HepG2 (cell line): ENCODE measurements around the gene POLN. TPM values are rescaled to one million over a fixed set of nuclear protein-coding genes. Genes with fewer than 3 reads are reported as not detected.

Source experiments
- ATAC-seq: fragments of 200-7000 bp; cut with Tn5 transposase; 3 replicates; pipeline ENCODE4 v1.9.1; 2020; ENCODE audit warnings: mild to moderate bottlenecking, moderate library complexity
- BruUV-seq: library from RNA; stranded (reverse); fragments of 400-500 nt; replicated peaks from 2 replicates; lab custom pipeline; 2021; lab: Mats Ljungman, UMichigan
- CTCF ChIA-PET: fragments of 300-600 bp; formaldehyde crosslinking; extraction: SDS; loops from one replicate; lab custom pipeline; 2021; ENCODE audit warnings: low total read pairs, inconsistent platforms, low intra/inter-chr PET ratio; lab: Yijun Ruan, JAX
- POLR2A ChIA-PET: fragments of 350-600 bp; sonication (Branson Sonifier 250); formaldehyde crosslinking; loops from one replicate; lab custom pipeline; 2020; ENCODE audit warnings: antibody characterized with exemption, inconsistent platforms; lab: Yijun Ruan, JAX
- DNase-seq: peaks from one replicate; pipeline ENCODE4 v3.0.0-alpha.2; 2015; ENCODE audit warnings: low spot score
- FAIRE-seq: peaks from 3 replicates; lab custom pipeline; 2011; peaks lifted over from hg19 to GRCh38; lab: Jason Lieb, UNC
- H2AFZ ChIP-seq: one replicate; pipeline ENCODE4 v1.6.1; 2011; ENCODE audit warnings: low read length, inconsistent platforms
- H3K27ac ChIP-seq: fragments of 300-600 bp; 3 replicates; pipeline ENCODE4 v1.8.0; 2011; ENCODE audit warnings: mixed run types, mild to moderate bottlenecking, mixed read lengths, low read length, inconsistent platforms; ENCODE audit not compliant: insufficient read depth; ENCODE audit errors: extremely low read length
- H3K27me3 ChIP-seq, 2 experiments: fragments of 200-600 bp in 1 of 2; 2 replicates in 1 of 2; 3 replicates in 1 of 2; pipeline versions ENCODE4 v1.6.0 to v1.8.0; 2011; ENCODE audit warnings: low read length in 2 of 2, mild to moderate bottlenecking in 2 of 2, moderate library complexity in 2 of 2, inconsistent platforms in 1 of 2; ENCODE audit not compliant: insufficient read depth in 2 of 2, control insufficient read depth in 1 of 2
- H3K36me3 ChIP-seq, 2 experiments: fragments of 200-600 bp in 1 of 2; replicated peaks in 1 of 2; 2 replicates in 1 of 2; 3 replicates in 1 of 2; pipeline versions ENCODE4 v1.5.1 to v1.8.0; 2011; ENCODE audit warnings: low read length in 2 of 2, inconsistent platforms in 1 of 2; ENCODE audit not compliant: insufficient read depth in 2 of 2, control insufficient read depth in 1 of 2
- H3K4me1 ChIP-seq: 2 replicates; pipeline ENCODE4 v1.5.1; 2012; ENCODE audit warnings: low read length, inconsistent platforms; ENCODE audit not compliant: insufficient read depth
- H3K4me2 ChIP-seq: 2 replicates; pipeline ENCODE4 v1.6.0; 2011; ENCODE audit warnings: low read depth, low read length, inconsistent platforms
- H3K4me3 ChIP-seq, 3 experiments: fragments of 200-600 bp in 1 of 3; sonication (generic), shearing (Covaris generic) in 1 of 3; replicated peaks in 1 of 3; 2 replicates each; pipeline ENCODE4 v1.5.1; 2011 to 2016; ENCODE audit warnings: low read length in 3 of 3, inconsistent platforms in 2 of 3, low read depth in 2 of 3, mild to moderate bottlenecking in 2 of 3, control low read depth in 1 of 3, mixed read lengths in 1 of 3; ENCODE audit not compliant: insufficient read depth in 1 of 3
- H3K79me2 ChIP-seq: one replicate; pipeline ENCODE4 v1.6.1; 2011; ENCODE audit warnings: low read length, inconsistent platforms; ENCODE audit not compliant: insufficient read depth
- H3K9ac ChIP-seq: 2 replicates; pipeline ENCODE4 v1.6.0; 2011; ENCODE audit warnings: mild to moderate bottlenecking, low read depth, low read length, inconsistent platforms; ENCODE audit not compliant: insufficient read depth
- H3K9me3 ChIP-seq: 2 replicates; pipeline ENCODE4 v1.5.1; 2012; ENCODE audit warnings: mild to moderate bottlenecking, low read length
- H4K20me1 ChIP-seq: 2 replicates; pipeline ENCODE4 v1.6.0; 2011; ENCODE audit warnings: inconsistent platforms, mild to moderate bottlenecking, low read length, moderate library complexity; ENCODE audit not compliant: insufficient read depth
- FOXJ3 ChIP-seq: sonication (generic); formaldehyde crosslinking; IDR thresholded peaks from 2 replicates; pipeline ENCODE4 v1.4.0; 2020; ENCODE audit warnings: missing genetic modification reagents, mild to moderate bottlenecking, borderline replicate concordance
- WGBS: methylation state at CpG from one replicate; pipeline ENCODE4 v1.1.6; 2017; ENCODE audit warnings: low lambda C conversion rate; 5-methylcytosine and 5-hydroxymethylcytosine counted together
- in situ Hi-C: cut with HindIII; loops from 2 replicates; pipeline ENCODE4 v1.10.0; 2017; ENCODE audit warnings: low pct_unique_long_range_greater_than_20kb; ENCODE audit not compliant: extremely low pct_ligation_motif_present
- intact Hi-C: fragments of 100-400 bp; cut with micrococcal nuclease; formaldehyde crosslinking; loops from one replicate; pipeline ENCODE4 v1.10.0; 2022; ENCODE audit not compliant: unreplicated experiment
- polyA plus RNA-seq, 8 experiments: library from polyadenylated mRNA; depleted of rRNA in 3 of 8; stranded (reverse) in 7 of 8; unstranded in 1 of 8; fragments of >200 nt; fragmentation: Illumina TruSeq in 4 of 8; extraction: Trizol in 4 of 8; gene quantifications; 2 replicates each; pipeline versions ENCODE4 v1.2.1 to v1.2.3, GENCODE V29; 2011 to 2016; ENCODE audit warnings: low read depth in 4 of 8, missing spikeins in 1 of 8, mixed read lengths in 1 of 8; ENCODE audit not compliant: insufficient read depth in 1 of 8
- total RNA-seq, 5 experiments: library from RNA; depleted of rRNA; stranded (reverse); fragments of >200 nt; fragmentation: Illumina TruSeq; extraction: Trizol; gene quantifications; 2 replicates each; pipeline ENCODE4 v1.2.3, GENCODE V29; 2016; ENCODE audit warnings: low read depth in 1 of 5
- TF ChIP-seq, protein P1 (sequence below): sonication (generic); formaldehyde crosslinking; IDR thresholded peaks from 2 replicates; pipeline ENCODE4 v1.9.0; 2021; ENCODE audit warnings: missing genetic modification reagents, borderline replicate concordance
- TF ChIP-seq, protein P2 (sequence below): sonication (generic); formaldehyde crosslinking; IDR thresholded peaks from 2 replicates; pipeline ENCODE4 v1.8.0; 2023; ENCODE audit warnings: mild to moderate bottlenecking, missing genetic modification reagents

POLN gene
- total and polyA plus RNA-seq, 2 of the 13 experiments (the other 11 are each of a cell fraction or from before 2014, with no cell fraction given), result 0.93 to 1.5 TPM

DNA sequence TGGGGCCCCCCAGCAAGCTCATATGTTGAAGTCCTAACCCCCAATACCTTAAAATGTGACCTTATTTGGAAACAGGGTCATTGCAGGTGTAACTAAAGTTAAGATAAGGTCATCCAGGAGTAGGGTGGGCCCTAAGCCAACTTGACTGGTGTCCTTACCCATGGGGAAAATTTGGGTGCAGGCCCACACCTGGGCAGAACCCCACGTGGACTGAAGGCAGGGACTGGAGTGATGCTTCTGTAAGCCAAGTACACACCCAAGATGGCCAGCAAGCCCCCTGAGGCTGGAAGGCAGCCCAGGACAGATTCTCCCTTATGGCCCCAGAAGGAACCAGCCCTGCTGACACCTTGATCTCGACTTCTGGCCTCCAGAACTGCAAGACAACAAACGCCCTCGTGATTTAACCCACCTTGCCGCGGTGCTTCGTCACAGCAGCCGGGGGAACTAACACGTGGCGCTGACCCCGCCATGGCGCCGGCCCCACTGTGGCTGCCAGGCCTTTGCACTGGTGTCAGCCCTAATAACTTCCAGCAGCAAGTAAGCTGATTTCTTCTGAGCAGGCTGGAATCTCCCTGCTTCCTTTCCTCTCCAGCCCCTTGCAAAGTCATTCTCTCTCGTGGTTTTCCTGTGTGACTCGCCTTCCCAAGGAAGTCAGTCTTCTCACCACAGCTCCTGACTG lies 43.2 kb upstream of the POLN start:
- ChIA-PET POLR2A (no interaction called here), CTCF (no interaction called here)
- BruUV-seq, result no TSS peak
- WGBS, result 59% methylated on average over 13 of the region's 15 CpGs
- intact Hi-C loops, result no loop called here
- in situ Hi-C loops, result no loop called here
- no peaks in the 10 kb centered on the region for H3K79me2 ChIP-seq
- no peak overlapping the region for H3K27ac ChIP-seq
- no peak overlapping the region for H3K9ac ChIP-seq
- peaks cover 4 to 32% of the 10 kb centered on the region in 2 experiments; a peak in 4 of 5 replicates for H3K27me3 ChIP-seq
- H3K4me1 ChIP-seq, result no peaks in the 10 kb centered on the region
- no peak for TF ChIP-seq FOXJ3 (CRISPR knock-in tag)
- TF ChIP-seq, protein P1, sequence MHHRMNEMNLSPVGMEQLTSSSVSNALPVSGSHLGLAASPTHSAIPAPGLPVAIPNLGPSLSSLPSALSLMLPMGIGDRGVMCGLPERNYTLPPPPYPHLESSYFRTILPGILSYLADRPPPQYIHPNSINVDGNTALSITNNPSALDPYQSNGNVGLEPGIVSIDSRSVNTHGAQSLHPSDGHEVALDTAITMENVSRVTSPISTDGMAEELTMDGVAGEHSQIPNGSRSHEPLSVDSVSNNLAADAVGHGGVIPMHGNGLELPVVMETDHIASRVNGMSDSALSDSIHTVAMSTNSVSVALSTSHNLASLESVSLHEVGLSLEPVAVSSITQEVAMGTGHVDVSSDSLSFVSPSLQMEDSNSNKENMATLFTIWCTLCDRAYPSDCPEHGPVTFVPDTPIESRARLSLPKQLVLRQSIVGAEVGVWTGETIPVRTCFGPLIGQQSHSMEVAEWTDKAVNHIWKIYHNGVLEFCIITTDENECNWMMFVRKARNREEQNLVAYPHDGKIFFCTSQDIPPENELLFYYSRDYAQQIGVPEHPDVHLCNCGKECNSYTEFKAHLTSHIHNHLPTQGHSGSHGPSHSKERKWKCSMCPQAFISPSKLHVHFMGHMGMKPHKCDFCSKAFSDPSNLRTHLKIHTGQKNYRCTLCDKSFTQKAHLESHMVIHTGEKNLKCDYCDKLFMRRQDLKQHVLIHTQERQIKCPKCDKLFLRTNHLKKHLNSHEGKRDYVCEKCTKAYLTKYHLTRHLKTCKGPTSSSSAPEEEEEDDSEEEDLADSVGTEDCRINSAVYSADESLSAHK (CRISPR knock-in tag), result no peak
- TF ChIP-seq, protein P2, sequence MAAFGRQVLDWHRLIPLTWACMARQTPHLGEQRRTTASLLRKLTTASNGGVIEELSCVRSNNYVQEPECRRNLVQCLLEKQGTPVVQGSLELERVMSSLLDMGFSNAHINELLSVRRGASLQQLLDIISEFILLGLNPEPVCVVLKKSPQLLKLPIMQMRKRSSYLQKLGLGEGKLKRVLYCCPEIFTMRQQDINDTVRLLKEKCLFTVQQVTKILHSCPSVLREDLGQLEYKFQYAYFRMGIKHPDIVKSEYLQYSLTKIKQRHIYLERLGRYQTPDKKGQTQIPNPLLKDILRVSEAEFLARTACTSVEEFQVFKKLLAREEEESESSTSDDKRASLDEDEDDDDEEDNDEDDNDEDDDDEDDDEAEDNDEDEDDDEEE (CRISPR knock-in tag), result no peak
- DNase-seq, result no peak
- H3K36me3 ChIP-seq, result no peaks in the 10 kb centered on the region
- ATAC-seq, result no peak
- no peak overlapping the region for H2AFZ ChIP-seq
- H3K4me2 ChIP-seq, result no peak overlapping the region
- no peaks in the 10 kb centered on the region for H3K9me3 ChIP-seq
- H4K20me1 ChIP-seq, result no peaks in the 10 kb centered on the region
- no peak overlapping the region for H3K4me3 ChIP-seq
- FAIRE-seq, result no peak
